ENCODE data around the gene HOXB6.

- no peak for TF ChIP-seq CTCF (IDR thresholded peaks at IDR 0.05)
- no peak for TF ChIP-seq POLR2A (IDR thresholded peaks at IDR 0.05)
Observed at GRCh38 chr17:48592577-48592976, 12.2 kb downstream of the HOXB6 start.

Measured in adrenal gland (tissue), 5 donors.